Nucleus accumbens (tissue), 56 donors: ENCODE results near the gene MTX3.

Experiments
- DNase-seq, 56 donors: peaks; one replicate each; lab custom pipeline; 2025; lab: John Stamatoyannopoulos, UW

The MTX3 gene

DNA sequence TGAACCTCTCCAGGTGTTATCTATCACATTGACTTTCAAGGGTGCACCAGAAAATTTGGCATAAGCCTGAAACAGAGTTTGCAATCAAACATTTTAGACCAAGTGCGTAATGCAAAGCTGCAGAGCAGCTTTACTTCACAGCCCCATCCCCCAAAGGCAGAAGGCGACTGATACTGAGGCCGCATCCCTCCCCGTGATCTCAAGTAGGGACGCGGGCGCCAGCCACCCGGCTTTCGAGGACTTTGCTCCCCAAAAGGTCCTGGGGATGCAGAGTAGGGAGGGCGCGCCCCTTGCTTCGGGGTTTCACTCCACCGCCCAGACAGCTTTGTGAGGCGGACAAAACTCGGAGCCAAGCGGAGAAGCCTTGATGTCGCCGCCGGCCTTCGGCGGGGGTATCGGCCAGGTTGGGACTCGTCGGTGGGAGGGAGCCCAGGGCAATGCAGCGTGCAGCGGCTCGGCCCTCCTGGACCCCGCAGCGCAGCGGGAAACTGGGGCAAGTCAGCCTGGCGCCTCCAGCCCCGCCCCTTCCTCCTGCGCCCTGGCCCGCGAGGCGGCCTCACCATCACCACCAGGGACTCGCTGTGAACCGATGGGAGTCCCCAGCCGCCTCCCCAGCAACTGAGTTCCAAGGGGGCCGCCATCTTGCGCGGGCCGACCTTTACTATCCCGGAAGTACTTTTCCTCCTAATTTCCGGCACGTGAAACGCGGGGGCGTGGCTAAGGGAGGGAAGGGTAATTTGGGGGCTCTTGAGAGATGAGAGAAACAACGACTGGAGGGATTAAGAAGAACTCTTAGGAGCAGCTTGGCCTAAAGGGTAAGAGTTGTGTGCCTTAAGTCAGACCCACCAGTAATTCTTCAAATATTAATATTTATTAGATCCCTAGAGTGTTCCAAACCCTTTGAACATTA is at the start of gene MTX3:
MTX3 (minus strand) TSS at position 665 of the 910 bp plus-strand sequence; CDS start at position 641, 24 bp downstream.
- DNase-seq: peak in 55 of 56 donors; percentile 38 to 93 (median 77)

DNA sequence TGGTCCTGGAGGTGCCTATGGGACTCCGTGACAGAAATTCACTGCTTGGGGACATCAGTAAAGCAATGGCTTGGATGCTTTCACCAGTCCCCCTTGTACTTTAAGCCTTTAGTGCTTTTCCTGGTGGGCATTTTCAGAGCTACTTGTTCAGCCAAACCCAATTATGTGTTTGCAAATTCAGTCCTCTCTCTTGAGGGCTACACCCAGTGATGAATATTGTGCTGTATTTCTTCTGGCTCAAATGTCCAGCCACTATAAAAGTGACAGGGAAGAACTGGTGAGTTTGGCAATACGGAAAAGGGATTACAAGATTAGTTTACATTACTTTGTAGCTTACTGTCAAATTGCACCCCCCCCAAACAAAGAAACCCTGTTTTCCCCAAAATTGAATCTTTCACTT is 48.6 kb upstream of the MTX3 start:
- no peak for DNase-seq

GRCh38 chr5:80037366-80037765 is 46.3 kb upstream of the MTX3 start:
- no peak for DNase-seq

GRCh38 chr5:80036615-80037014 is 45.6 kb upstream of the MTX3 start:
- DNase-seq: no peak

- no peak for DNase-seq
Observed at GRCh38 chr5:80035839-80036238, 44.8 kb upstream of the MTX3 start.

DNA sequence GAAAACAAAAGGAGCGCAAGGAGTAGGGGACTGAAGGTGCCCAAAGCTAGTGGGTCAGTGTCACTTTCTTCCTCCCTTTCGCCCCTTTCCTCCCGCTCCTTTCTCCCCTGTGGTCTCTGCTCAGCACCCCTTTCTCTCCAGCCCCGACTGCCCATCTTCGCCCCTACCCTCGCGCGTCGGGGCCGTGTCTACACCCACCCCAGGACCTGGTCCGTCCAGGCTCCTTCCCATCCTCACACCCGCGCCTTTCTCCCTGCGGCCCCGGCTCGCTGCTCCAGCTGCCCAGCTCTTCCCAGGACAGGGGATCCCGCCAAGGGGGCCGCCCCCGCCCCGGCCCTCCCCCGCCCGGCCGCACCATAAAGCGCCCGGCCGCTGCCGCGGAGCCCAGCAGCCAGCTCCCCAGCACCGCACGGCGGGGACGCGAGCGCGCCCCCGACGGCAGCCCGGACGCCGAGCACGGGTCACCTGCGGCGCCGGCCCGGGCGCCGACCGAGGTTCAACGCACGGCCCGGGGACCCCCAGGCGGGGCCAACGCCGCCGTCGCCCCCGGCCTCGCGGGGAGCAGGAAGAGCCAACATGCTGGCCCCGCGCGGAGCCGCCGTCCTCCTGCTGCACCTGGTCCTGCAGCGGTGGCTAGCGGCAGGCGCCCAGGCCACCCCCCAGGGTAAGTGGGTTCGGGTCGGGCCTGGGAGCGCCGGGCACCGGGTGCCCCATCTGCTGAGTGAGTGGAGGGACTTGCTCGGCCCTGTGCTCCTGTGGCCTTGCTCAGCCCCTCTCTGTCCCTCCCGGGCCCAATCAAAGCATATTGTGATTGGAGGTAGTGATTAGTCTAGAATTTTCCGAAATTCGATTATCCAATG is 44.1 kb upstream of the MTX3 start, which contains the start of gene THBS4:
THBS4 (plus strand) TSS at position 387 of the 860 bp plus-strand sequence; CDS start at position 577, 190 bp downstream.
- DNase-seq: peak in 7 of 56 donors; percentile 10 to 36 (median 14)

DNA sequence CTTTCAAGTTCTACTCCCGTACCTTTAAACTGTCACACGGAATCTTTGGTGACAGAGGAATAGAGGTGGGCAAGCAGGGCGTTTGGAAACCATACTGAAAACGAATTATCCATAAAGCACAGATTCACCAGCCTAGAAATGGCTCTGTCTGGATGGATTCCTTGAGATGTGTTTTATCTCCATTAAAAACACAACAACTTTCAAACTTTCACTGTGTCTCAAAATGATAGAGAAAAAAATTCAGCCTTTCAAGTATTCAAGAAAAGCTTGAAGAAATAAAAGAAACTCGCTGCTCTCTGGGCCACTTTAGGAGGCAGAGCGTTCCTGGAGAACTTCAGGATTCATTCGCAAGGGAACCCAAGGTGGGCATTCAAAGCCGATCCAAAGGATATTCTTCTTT is 43.5 kb upstream of the MTX3 start:
- DNase-seq: no peak

GRCh38 chr5:80033513-80033912 is 42.5 kb upstream of the MTX3 start:
- no peak for DNase-seq

GRCh38 chr5:80031109-80031508 is 40.0 kb upstream of the MTX3 start:
- no peak for DNase-seq

DNA sequence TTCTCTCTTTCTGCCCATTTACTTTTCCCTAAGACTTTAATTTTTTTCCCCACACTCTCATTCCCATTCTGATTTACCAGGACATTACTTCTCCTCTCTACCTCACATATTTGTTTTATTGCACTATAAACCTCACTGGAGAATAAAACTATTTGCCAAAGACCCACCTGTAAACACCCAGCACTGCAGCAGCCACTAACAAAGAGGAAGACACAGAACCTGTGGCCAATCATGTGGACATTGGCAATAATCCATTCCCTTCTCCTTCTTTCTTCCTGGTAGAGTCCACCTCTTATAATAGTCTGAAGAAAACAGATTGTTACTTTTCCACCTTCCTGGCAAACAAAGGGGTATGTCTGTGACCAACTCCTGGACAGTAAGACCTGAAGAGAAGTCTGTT is 35.8 kb upstream of the MTX3 start:
- DNase-seq: no peak

GRCh38 chr5:80025069-80025468 is 34.0 kb upstream of the MTX3 start:
- no peak for DNase-seq

- no peak for DNase-seq
Observed at GRCh38 chr5:80010754-80011392, 19.8 kb upstream of the MTX3 start.

- no peak for DNase-seq
Observed at GRCh38 chr5:80008995-80009765, 18.1 kb upstream of the MTX3 start.

DNA sequence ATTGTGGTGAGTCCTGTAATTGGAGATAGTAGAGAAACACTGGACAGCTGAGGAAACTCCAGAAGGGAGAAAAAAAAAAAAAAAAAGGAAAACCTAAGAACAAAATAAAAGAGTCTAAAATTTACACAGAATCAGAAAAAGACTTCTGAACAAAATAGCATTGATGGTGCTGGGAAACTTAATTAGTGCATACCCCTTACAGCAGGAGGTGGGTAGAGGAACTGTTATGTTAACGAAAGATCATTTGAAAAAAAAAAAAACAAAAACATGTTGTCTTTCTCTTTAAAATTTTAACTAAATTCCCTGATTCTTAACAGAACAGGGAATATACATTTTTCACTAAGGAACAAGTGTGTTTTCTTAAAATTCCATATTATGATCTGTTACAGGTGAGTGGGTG is 11.6 kb upstream of the MTX3 start:
- DNase-seq: no peak

- DNase-seq: no peak
Observed at GRCh38 chr5:79999722-80000121, 8.7 kb upstream of the MTX3 start.

DNA sequence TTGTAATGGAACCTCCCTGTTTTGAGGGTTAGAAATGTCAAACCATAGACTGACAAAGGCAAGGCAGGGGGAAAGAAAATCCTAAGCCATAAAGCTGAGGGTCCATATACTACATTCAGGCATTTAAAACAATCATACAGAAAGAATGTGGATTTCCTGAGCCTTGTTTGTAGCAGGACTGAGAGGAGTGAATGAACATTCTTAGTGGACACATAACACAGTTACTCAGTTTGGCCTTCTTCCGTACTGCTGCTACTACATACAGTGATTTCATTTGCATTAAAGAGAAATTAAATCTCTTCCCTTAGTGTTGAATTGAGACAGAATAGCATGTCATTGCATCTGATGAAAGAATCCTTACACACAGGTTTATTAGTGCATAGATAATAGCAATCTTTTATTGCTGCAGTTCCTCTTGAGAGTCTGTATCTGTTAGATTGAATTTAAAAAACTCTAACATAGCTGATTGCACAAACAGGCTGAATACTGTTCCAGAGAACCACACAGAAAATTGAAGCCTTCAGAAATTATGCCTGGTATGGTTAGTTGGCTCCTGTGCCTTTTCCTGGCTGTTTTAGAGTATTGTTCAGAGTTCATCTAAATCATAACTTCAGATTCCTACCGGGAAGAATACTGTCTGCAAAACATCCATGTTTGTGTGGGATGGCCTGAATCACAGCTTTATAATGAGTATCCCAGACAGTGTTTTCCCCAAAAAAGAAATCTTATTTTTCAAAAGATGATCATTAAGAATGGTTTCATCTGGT is 2.0 kb upstream of the MTX3 start:
- no peak for DNase-seq

GRCh38 chr5:79990205-79990597 is 861 bp downstream of the MTX3 start:
- no peak for DNase-seq

DNA sequence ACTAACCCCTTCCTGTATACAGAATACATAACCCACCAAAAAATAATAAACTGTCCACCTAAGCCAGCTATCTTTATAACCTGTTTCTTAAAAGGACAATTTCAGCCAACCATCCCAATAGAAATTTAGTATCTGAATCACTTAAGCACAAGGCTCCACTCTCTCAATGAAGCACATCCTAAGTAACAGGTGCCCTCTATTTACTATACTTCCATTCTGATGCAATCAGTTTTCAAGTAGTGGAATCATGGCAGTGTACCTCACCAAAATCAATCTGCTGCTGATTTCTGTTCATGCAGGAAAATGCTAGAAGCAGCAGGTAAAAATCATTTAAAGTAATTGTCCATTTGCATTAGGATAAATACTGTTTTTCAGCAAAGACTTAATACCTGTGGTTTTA is 4.8 kb downstream of the MTX3 start:
- no peak for DNase-seq

DNA sequence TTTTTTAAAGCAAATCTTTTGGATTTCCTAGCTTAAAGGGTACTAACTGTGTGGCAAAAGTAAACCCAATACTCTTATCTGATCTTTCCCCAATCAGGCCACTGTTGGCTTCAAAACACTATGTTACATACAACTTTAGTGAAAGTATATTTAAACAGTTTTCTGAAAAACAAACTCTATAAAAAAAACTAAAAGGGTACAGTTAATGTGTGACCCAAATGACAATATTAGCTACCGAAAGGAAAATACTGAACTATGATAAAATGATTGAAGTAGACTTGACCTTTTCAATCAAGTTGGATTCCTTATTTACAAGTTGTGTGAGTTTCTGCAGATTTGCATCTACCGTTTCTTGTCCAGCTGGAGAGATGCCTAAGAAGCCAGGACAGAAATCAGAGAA is 5.8 kb downstream of the MTX3 start:
- DNase-seq: no peak
